ENCODE measurements around the gene GALNTL6.
A peak's percentile ranks its signal among the peaks of the same experiment; 100 is the strongest.

GALNTL6 gene

DNA sequence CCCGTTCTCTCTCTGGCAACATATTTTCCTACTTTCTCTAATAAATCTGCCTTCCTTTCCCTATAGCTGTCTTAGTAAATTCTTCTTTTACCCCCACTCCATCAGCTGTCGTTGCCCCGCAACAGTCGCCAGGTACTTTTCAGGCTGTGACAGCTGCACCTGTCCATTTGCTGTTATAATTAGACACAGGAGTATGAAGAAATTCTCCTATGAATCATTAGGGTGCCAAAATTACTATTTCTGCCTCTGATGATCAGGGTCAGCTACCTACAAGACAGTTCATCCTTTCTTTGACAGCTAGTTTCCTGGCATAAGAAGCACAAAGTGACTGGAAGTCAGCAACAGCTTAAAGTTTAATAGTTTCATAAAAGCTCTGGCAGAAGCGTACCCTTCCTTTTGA, 19.5 kb upstream of the GALNTL6 start:
- TF ChIP-seq, protein P1, sequence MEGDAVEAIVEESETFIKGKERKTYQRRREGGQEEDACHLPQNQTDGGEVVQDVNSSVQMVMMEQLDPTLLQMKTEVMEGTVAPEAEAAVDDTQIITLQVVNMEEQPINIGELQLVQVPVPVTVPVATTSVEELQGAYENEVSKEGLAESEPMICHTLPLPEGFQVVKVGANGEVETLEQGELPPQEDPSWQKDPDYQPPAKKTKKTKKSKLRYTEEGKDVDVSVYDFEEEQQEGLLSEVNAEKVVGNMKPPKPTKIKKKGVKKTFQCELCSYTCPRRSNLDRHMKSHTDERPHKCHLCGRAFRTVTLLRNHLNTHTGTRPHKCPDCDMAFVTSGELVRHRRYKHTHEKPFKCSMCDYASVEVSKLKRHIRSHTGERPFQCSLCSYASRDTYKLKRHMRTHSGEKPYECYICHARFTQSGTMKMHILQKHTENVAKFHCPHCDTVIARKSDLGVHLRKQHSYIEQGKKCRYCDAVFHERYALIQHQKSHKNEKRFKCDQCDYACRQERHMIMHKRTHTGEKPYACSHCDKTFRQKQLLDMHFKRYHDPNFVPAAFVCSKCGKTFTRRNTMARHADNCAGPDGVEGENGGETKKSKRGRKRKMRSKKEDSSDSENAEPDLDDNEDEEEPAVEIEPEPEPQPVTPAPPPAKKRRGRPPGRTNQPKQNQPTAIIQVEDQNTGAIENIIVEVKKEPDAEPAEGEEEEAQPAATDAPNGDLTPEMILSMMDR (IDR thresholded peaks at IDR 0.05; ENCODE audit: poor library complexity, severe bottlenecking), result no peak
- Histone ChIP-seq H3K4me3 (ENCODE audit: severe bottlenecking) (no peak overlapping the region), H3K36me3 (ENCODE audit: low read depth) (no peaks in the 10 kb centered on the region), H3K4me1 (ENCODE audit: insufficient read depth, poor library complexity, severe bottlenecking) (no peaks in the 10 kb centered on the region), H3K9me3 (ENCODE audit: severe bottlenecking) (no peaks in the 10 kb centered on the region), H3K27ac (ENCODE audit: poor library complexity, severe bottlenecking) (no peak overlapping the region), H3K27me3 (ENCODE audit: insufficient read depth, poor library complexity, severe bottlenecking) (no peaks in the 10 kb centered on the region)
- ATAC-seq (ENCODE audit: low read depth), result no peak
- DNase-seq (ENCODE audit: low spot score), result no peak

DNA sequence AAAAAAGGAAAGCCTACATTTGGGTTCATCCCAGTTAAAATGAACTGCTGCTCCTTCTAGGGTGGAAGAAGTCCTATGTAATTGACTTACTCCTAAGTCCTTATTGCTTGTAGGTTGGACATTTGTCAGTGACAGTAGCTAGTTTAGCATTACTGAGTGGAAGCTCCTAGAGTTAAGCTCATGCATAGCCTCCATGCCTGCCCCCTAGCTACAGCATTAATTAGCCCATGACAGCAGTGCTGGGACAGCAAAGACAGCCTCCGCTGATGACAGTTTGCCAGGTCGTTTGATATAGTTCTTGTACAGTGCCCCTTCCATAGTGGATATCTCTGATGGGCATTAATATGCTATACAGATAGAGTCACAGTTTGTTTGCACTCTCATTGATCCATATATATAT, 18.7 kb upstream of the GALNTL6 start:
- DNase-seq (ENCODE audit: low spot score), result no peak
- no peak for ATAC-seq (ENCODE audit: low read depth)
- Histone ChIP-seq H3K4me3 (ENCODE audit: severe bottlenecking) (no peak overlapping the region), H3K9me3 (ENCODE audit: severe bottlenecking) (no peaks in the 10 kb centered on the region), H3K4me1 (ENCODE audit: insufficient read depth, poor library complexity, severe bottlenecking) (no peaks in the 10 kb centered on the region), H3K27ac (ENCODE audit: poor library complexity, severe bottlenecking) (no peak overlapping the region), H3K36me3 (ENCODE audit: low read depth) (no peaks in the 10 kb centered on the region), H3K27me3 (ENCODE audit: insufficient read depth, poor library complexity, severe bottlenecking) (no peaks in the 10 kb centered on the region)
- TF ChIP-seq, protein P1 (IDR thresholded peaks at IDR 0.05; ENCODE audit: poor library complexity, severe bottlenecking), result no peak

DNA sequence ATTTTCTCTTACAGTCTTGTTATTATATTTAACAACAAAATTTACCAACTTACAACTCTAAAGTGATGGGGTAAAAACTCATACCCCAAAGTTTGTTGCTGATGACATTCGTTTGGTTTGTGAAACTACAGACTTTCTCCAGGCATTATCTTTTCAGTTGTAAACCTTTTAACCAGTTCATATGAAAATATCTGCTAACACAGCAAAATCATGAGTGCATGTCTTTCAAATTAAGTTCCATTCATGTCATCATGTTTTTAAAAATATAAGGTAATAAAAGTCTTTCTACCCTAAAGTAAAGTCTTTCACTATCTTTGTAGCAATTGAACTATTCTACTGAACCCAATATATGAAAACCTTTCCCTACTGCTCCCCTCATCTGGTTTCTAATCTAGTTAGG, 3.4 kb upstream of the GALNTL6 start:
- DNase-seq (ENCODE audit: low spot score) (no peak), ATAC-seq (ENCODE audit: low read depth) (no peak)
- H3K4me3 ChIP-seq (ENCODE audit: severe bottlenecking), result no peak overlapping the region
- peaks cover 31% of the 10 kb centered on the region for H3K27me3 ChIP-seq (ENCODE audit: insufficient read depth, poor library complexity, severe bottlenecking)
- H3K4me1 ChIP-seq (ENCODE audit: insufficient read depth, poor library complexity, severe bottlenecking), result no peaks in the 10 kb centered on the region
- TF ChIP-seq, protein P1 (IDR thresholded peaks at IDR 0.05; ENCODE audit: poor library complexity, severe bottlenecking), result no peak
- no peaks in the 10 kb centered on the region for H3K9me3 ChIP-seq (ENCODE audit: severe bottlenecking)
- H3K36me3 ChIP-seq (ENCODE audit: low read depth), result no peaks in the 10 kb centered on the region
- no peak overlapping the region for H3K27ac ChIP-seq (ENCODE audit: poor library complexity, severe bottlenecking)

DNA sequence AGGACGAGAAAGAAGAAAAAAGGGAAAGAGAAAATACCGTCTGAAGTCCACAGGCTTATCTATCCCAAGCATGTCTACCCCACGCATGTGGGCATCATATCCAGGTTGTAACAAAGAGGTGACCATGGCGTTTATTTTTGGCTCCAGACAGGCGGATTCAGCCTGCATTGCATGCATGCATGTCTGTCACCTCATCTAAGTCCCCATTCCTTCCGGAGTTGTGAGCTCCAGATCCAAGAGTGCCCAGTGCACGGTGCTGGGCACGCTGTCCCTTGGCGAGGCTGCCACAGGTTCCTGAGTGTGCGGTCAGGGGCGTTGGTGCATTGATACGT, 905 bp upstream of the GALNTL6 start:
- Histone ChIP-seq H3K36me3 (ENCODE audit: low read depth) (no peaks in the 10 kb centered on the region), H3K9me3 (ENCODE audit: severe bottlenecking) (no peaks in the 10 kb centered on the region), H3K27me3 (ENCODE audit: insufficient read depth, poor library complexity, severe bottlenecking) (peaks cover 39% of the 10 kb centered on the region), H3K27ac (ENCODE audit: poor library complexity, severe bottlenecking) (no peak overlapping the region), H3K4me1 (ENCODE audit: insufficient read depth, poor library complexity, severe bottlenecking) (no peaks in the 10 kb centered on the region), H3K4me3 (ENCODE audit: severe bottlenecking) (peak overlapping the region; percentile 27)
- TF ChIP-seq, protein P1 (IDR thresholded peaks at IDR 0.05; ENCODE audit: poor library complexity, severe bottlenecking), result no peak
- no peak for ATAC-seq (ENCODE audit: low read depth)
- no peak for DNase-seq (ENCODE audit: low spot score)

DNA sequence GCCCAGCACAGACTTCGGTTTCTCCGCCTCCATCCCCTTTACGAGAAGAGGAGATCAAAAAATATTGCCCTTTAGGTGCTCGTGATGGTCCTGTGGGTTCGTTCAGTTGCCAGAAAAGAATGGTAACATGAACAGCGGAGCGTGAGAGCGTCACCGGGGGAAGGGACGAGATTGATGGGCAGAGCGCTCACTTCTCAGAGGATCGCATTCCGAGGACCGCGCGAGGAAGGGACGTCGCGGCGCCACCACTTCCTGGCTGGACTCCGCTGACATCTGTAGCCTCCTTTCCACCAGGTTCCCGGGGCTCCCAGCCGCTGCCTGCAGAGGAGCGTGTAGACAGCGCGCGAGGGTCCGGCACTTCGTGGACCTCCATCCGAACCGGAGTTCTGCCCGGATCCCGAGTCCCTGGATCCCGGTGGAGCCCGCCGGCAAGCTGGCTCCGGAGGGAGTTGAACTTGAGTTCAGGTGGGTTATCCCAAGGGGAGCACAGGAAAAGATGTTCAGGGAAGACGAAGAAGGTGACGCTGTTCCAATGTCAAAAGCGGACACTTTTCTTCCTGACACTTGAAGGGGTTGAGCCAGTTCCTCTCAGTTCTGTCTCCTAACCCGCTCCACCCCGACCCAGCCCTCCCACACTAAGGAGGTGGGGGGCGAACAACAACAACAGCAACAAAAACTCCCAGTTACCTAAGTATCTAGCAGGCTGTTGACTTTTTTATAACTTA, 484 bp downstream of the GALNTL6 start:
- no peaks in the 10 kb centered on the region for H3K36me3 ChIP-seq (ENCODE audit: low read depth)
- no peaks in the 10 kb centered on the region for H3K9me3 ChIP-seq (ENCODE audit: severe bottlenecking)
- ATAC-seq (ENCODE audit: low read depth) (peak; percentile 23; the same call in 2 of the 3 replicates), DNase-seq (ENCODE audit: low spot score) (peak; percentile 52)
- no peaks in the 10 kb centered on the region for H3K4me1 ChIP-seq (ENCODE audit: insufficient read depth, poor library complexity, severe bottlenecking)
- H3K27me3 ChIP-seq (ENCODE audit: insufficient read depth, poor library complexity, severe bottlenecking), result peaks cover 39% of the 10 kb centered on the region
- peak overlapping the region; percentile 27 for H3K4me3 ChIP-seq (ENCODE audit: severe bottlenecking)
- no peak overlapping the region for H3K27ac ChIP-seq (ENCODE audit: poor library complexity, severe bottlenecking)
- TF ChIP-seq, protein P1 (IDR thresholded peaks at IDR 0.05; ENCODE audit: poor library complexity, severe bottlenecking), result no peak

Data from RWPE2 (cell line).